Fibroblast of the aortic adventitia (primary cell): Measurements from ENCODE around the gene ANKRD17. TPM values are rescaled to one million over a fixed set of nuclear protein-coding genes. Genes with fewer than 3 reads are reported as not detected.

Experiments used
- DNase-seq: peaks from one replicate; pipeline ENCODE4 v3.0.0-alpha.2; 2010; ENCODE audit warnings: low read depth
- H3K4me3 ChIP-seq: 2 replicates; pipeline ENCODE4 v1.5.1; 2011; ENCODE audit warnings: low read depth, mild to moderate bottlenecking, control low read depth, low read length, moderate library complexity
- total RNA-seq: library from RNA; depleted of rRNA; stranded (reverse); fragments of >200 nt; gene quantifications from 2 replicates; pipeline ENCODE4 v1.2.3, GENCODE V29; 2012; ENCODE audit warnings: low replicate concordance
- TF ChIP-seq, protein P1 (sequence below): IDR thresholded peaks from 2 replicates; pipeline ENCODE4 v1.5.1; 2011; ENCODE audit warnings: mild to moderate bottlenecking, low read length, control low read depth, inconsistent platforms; ENCODE audit not compliant: insufficient read depth

The ANKRD17 gene
- total RNA-seq, 1 donor, result 72.5 TPM

DNA sequence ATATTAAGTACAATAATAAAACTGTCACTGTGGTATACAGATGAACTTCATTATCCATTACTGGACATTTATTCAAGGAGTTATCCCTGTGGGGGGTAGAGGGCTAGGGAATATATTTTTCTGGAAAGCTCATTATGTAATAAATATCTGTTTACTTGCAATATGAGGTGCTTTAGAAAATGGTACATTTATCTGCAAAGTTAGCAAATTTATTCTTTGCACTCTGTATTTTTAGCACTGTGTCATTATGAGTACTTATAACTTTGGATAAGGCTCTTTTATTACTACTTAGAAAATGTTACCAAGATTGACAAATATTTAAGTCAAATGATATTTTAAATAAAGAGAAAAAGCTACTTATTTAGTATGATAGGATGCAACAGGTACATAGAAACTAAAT, 37.8 kb downstream of the ANKRD17 start:
- TF ChIP-seq, protein P1, sequence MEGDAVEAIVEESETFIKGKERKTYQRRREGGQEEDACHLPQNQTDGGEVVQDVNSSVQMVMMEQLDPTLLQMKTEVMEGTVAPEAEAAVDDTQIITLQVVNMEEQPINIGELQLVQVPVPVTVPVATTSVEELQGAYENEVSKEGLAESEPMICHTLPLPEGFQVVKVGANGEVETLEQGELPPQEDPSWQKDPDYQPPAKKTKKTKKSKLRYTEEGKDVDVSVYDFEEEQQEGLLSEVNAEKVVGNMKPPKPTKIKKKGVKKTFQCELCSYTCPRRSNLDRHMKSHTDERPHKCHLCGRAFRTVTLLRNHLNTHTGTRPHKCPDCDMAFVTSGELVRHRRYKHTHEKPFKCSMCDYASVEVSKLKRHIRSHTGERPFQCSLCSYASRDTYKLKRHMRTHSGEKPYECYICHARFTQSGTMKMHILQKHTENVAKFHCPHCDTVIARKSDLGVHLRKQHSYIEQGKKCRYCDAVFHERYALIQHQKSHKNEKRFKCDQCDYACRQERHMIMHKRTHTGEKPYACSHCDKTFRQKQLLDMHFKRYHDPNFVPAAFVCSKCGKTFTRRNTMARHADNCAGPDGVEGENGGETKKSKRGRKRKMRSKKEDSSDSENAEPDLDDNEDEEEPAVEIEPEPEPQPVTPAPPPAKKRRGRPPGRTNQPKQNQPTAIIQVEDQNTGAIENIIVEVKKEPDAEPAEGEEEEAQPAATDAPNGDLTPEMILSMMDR, result no peak
- no peak overlapping the region for H3K4me3 ChIP-seq

DNA sequence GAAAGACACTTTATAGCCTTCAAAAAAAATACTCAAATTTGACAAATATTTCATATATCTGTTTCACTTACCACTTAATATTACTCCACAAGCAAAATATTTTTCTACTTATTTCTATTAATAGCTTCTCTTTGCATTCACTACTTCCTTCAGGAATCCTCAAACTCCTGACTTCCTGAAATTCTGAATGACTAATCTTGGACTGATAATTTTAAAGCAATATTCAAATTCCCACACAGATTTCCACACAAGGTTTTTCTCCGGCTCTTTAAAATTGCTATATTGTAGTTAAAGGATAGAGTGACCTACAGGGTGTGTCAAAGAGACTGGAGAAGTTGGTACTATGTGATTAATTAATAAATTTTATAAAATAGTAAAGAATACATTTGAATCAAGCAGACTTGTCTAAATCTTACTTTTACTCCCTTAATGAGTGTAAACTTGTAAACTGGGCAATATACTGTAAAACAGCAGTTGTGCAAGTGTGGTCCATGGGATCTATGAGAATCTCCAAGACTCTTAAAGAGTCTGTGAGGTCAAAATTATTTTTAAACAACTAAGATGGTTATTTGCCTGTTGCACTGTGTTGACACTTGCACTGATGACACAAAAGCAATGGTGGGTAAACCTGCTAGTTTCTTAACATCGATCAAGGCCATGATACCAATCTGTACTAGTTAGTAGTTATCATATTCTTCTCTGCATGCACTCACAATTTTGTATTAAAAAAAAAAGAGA, 44.5 kb downstream of the ANKRD17 start:
- H3K4me3 ChIP-seq, result no peak overlapping the region
- peak; percentile 57 for DNase-seq
- TF ChIP-seq, protein P1, result no peak

More for the DNA sequence above, 37.8 kb downstream of the ANKRD17 start:
- DNase-seq, result no peak

- TF ChIP-seq, protein P1, result no peak
- no peak overlapping the region for H3K4me3 ChIP-seq
- no peak for DNase-seq
These were observed 45.4 kb downstream of the ANKRD17 start for GRCh38 chr4:73212982-73213730.

DNA sequence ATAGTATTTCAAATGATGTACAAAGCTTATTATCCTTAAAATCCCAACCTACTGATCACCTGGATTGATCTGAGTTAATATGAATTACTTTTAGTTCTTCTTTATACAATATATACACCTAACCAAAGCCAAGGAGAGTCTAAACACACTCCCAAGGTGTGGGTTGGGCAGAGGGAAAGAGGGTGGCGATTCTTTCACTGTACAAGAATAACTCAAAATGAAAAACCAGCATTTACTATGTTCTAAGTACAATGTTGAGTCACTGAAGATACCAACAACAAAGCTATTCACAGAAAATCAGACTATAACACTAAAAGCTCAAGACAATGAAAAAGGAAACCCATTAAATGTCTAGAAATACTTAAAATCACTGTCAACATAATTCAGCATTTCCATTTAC, 46.6 kb downstream of the ANKRD17 start:
- TF ChIP-seq, protein P1, result no peak
- no peak overlapping the region for H3K4me3 ChIP-seq
- DNase-seq, result no peak

DNA sequence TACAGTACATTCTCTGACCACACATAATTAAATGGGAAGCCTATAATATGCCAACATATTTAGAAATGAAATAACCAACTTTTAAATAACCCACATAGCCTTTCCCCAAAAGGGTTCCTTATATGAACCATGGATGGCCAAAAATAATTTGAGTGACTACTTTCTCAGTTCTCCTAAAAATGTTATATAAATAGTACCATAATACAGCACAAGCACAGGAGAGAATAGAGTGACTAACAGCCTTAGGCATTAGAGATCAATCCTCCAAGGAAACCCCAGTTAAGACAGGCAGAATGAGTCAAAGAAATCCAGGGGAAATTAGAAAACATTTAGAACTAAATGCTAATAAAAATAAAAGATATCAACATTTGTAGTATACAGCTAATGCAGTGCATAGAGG, 50.2 kb downstream of the ANKRD17 start:
- no peak overlapping the region for H3K4me3 ChIP-seq
- TF ChIP-seq, protein P1, result no peak
- DNase-seq, result peak; percentile 51

GRCh38 chr4:73206236-73206635, 52.4 kb downstream of the ANKRD17 start:
- DNase-seq, result no peak
- TF ChIP-seq, protein P1, result no peak

More at GRCh38 chr4:73206236-73206635, 52.4 kb downstream of the ANKRD17 start:
- no peak overlapping the region for H3K4me3 ChIP-seq
